ENCODE measurements around the gene GPX6. TPM values are rescaled to one million over a fixed set of nuclear protein-coding genes. Genes with fewer than 3 reads are reported as not detected.

GPX6 gene
- total and polyA plus RNA-seq, 2 of the 13 experiments (the other 11 are each of a cell fraction or from before 2014, with no cell fraction given), result not detected

GRCh38 chr6:28553384-28553985, 37.9 kb upstream of the GPX6 start (continued):
- TF ChIP-seq ZNF292 (CRISPR knock-in tag; IDR thresholded peaks at IDR 0.05; ENCODE audit: borderline replicate concordance, low read depth) (0 out of 2 replicates have a peak, but pooled peaks have one; percentile 12), ZBTB7A (CRISPR knock-in tag; IDR thresholded peaks at IDR 0.05) (no peak), ONECUT2 (CRISPR knock-in tag; IDR thresholded peaks at IDR 0.05) (no peak)
- TF ChIP-seq, protein P1, sequence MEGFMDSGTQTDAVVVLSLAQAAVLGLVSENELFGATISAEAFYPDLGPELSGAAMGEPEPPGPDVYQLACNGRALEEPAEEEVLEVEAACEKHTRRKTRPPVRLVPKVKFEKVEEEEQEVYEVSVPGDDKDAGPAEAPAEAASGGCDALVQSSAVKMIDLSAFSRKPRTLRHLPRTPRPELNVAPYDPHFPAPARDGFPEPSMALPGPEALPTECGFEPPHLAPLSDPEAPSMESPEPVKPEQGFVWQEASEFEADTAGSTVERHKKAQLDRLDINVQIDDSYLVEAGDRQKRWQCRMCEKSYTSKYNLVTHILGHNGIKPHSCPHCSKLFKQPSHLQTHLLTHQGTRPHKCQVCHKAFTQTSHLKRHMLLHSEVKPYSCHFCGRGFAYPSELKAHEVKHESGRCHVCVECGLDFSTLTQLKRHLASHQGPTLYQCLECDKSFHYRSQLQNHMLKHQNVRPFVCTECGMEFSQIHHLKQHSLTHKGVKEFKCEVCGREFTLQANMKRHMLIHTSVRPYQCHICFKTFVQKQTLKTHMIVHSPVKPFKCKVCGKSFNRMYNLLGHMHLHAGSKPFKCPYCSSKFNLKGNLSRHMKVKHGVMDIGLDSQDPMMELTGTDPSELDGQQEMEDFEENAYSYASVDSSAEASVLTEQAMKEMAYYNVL (CRISPR knock-in tag; IDR thresholded peaks at IDR 0.05; ENCODE audit: borderline replicate concordance), result peak; percentile 63; the same call in 1 of the 2 replicates

DNA sequence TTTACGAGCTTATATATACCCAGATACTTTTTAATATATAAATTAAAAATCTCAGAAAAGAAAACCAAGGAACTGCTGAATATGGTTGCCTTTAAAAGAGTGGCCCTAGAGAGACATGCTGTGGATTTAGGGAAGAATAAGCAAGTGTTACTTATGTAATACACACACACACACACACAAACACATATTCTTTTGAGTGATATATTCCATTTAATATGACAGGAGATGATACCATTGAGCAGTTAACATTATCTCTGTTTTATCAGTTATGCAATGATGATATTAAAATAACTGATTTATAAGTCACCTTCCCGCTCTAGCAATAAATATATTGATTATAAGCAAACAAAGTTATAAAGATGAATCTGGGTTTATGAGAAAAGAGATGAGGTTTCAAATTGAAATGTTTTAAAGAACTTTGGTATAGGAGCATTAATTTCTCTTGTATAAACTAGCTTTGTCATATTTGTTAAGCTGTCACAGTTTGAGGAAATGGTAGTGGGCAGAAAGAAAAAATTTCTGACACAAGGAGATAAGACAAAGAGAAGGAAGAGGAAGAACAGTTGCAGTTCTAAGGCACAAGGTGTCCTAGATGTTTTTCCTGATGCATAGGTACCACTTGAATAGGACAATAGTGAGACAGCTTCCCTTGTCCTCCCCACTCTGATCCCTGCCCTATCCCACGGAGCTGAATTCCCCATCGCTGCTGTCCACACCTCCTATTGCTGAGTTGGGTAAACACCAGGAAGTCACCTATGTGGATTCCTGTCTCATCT, 36.5 kb upstream of the GPX6 start:
- POLR2A ChIA-PET, result no interaction called here
- no peaks in the 10 kb centered on the region for H3K9me3 ChIP-seq (ENCODE audit: low read length)
- no peak overlapping the region for H2AFZ ChIP-seq (ENCODE audit: low read length)
- intact Hi-C loops (cut with micrococcal nuclease; ENCODE audit: unreplicated experiment), result no loop called here
- H3K27me3 ChIP-seq (ENCODE audit: control insufficient read depth in 1 of 2, insufficient read depth in 2 of 2, low read length in 2 of 2), result no peaks in the 10 kb centered on the region; a peak in 2 of 5 replicates
- ATAC-seq (no peak), DNase-seq (ENCODE audit: low spot score) (no peak), FAIRE-seq (no peak)
- no peak overlapping the region for H3K4me2 ChIP-seq (ENCODE audit: low read depth, low read length)
- H3K79me2 ChIP-seq (ENCODE audit: insufficient read depth, low read length), result no peaks in the 10 kb centered on the region
- BruUV-seq (replicated peaks), result no TSS peak
- H3K4me1 ChIP-seq (ENCODE audit: insufficient read depth, low read length), result peaks cover 39% of the 10 kb centered on the region
- 9% methylated on average over 4 of the region's 4 CpGs for WGBS (ENCODE audit: low lambda C conversion rate)
- no peaks in the 10 kb centered on the region for H4K20me1 ChIP-seq (ENCODE audit: insufficient read depth, low read length)
- no peak overlapping the region for H3K4me3 ChIP-seq (replicated peaks in 1 of 3; ENCODE audit: insufficient read depth in 1 of 3, low read depth in 2 of 3, low read length in 3 of 3)
- in situ Hi-C loops (cut with HindIII; ENCODE audit: extremely low pct_ligation_motif_present, low pct_unique_long_range_greater_than_20kb), result no loop called here
- TF ChIP-seq ZHX2 (IDR thresholded peaks at IDR 0.05; ENCODE audit: low read depth), result no peak
- no peak for TF ChIP-seq ZHX2 (CRISPR knock-in tag; IDR thresholded peaks at IDR 0.05; ENCODE audit: borderline replicate concordance)
- no peak for TF ChIP-seq ZBTB42 (CRISPR knock-in tag; IDR thresholded peaks at IDR 0.05)
- TF ChIP-seq, protein P2, sequence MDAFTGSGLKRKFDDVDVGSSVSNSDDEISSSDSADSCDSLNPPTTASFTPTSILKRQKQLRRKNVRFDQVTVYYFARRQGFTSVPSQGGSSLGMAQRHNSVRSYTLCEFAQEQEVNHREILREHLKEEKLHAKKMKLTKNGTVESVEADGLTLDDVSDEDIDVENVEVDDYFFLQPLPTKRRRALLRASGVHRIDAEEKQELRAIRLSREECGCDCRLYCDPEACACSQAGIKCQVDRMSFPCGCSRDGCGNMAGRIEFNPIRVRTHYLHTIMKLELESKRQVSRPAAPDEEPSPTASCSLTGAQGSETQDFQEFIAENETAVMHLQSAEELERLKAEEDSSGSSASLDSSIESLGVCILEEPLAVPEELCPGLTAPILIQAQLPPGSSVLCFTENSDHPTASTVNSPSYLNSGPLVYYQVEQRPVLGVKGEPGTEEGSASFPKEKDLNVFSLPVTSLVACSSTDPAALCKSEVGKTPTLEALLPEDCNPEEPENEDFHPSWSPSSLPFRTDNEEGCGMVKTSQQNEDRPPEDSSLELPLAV (CRISPR knock-in tag; conservative IDR thresholded peaks at IDR 0.05; ENCODE audit: low read depth), result no peak
- no peak for TF ChIP-seq ZBTB8A (CRISPR knock-in tag; IDR thresholded peaks at IDR 0.05; ENCODE audit: borderline replicate concordance, low read depth)
- no peak for TF ChIP-seq NCOA2 (CRISPR knock-in tag; IDR thresholded peaks at IDR 0.05)
- no peak for TF ChIP-seq U2AF1 (optimal IDR thresholded peaks at IDR 0.05; ENCODE audit: low read depth, low read length)
- H3K9ac ChIP-seq (ENCODE audit: insufficient read depth, low read depth, low read length), result no peak overlapping the region
- H3K27ac ChIP-seq (ENCODE audit: extremely low read length, insufficient read depth, low read length), result no peak overlapping the region
- CTCF ChIA-PET (ENCODE audit: low intra/inter-chr PET ratio, low total read pairs), result no interaction called here
- no peaks in the 10 kb centered on the region for H3K36me3 ChIP-seq (replicated peaks in 1 of 2; ENCODE audit: control insufficient read depth in 1 of 2, insufficient read depth in 2 of 2, low read length in 2 of 2)
